HUES6 (cell line): ENCODE results near the gene ZNF800.
"Not testable (repeated sequence)": the region's sequence is repeated elsewhere in the genome, so short reads cannot be mapped to it uniquely, and the experiment has no call there.

Experiments
- H3K27ac ChIP-seq: 2 replicates; pipeline ENCODE4 v1.7.0; 2013; ENCODE audit warnings: low read depth, mild to moderate bottlenecking, low read length, inconsistent platforms
- H3K27me3 ChIP-seq: 2 replicates; pipeline ENCODE4 v1.6.1; 2013; ENCODE audit warnings: low read length; ENCODE audit not compliant: control insufficient read depth, insufficient read depth
- H3K36me3 ChIP-seq: 2 replicates; pipeline ENCODE4 v1.6.1; 2013; ENCODE audit warnings: low read length; ENCODE audit not compliant: control insufficient read depth, insufficient read depth
- H3K4me1 ChIP-seq: 2 replicates; pipeline ENCODE4 v1.6.1; 2013; ENCODE audit warnings: low read length; ENCODE audit not compliant: control insufficient read depth, insufficient read depth
- H3K4me3 ChIP-seq: 2 replicates; pipeline ENCODE4 v1.5.1; 2013; ENCODE audit warnings: low read depth, low read length
- H3K9ac ChIP-seq: one replicate; pipeline ENCODE4 v1.6.1; 2013; ENCODE audit warnings: mild to moderate bottlenecking, low read length
- H3K9me3 ChIP-seq: 2 replicates; pipeline ENCODE4 v1.6.1; 2013; ENCODE audit warnings: low read depth, low read length; ENCODE audit not compliant: control insufficient read depth, insufficient read depth

ZNF800 gene

DNA sequence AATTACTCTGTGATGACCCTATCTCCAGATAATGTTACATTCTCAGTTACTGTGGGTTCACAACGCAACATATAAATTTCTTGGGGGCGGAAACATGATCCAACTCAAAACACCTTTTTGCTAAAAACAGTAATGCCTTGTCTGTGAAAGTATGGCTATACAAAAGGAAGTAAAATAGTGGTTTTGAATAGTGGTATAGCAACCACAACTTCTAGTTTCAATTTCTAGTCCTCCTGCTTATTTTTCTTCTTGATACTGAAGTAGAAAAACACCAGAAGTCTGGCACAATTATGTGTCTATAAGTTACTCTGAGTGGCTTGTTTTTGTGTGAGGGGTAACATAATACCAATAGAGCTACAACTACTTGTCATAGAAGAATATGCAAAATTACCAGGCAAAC, 21.5 kb upstream of the ZNF800 start:
- H3K36me3 ChIP-seq = no peaks in the 10 kb centered on the region
- no peak overlapping the region for H3K27ac ChIP-seq
- H3K4me3 ChIP-seq = no peak overlapping the region
- H3K4me1 ChIP-seq = no peaks in the 10 kb centered on the region
- peaks cover 5% of the 10 kb centered on the region; the same call in 1 of the 2 replicates for H3K27me3 ChIP-seq
- H3K9me3 ChIP-seq = no peaks in the 10 kb centered on the region
- no peak overlapping the region for H3K9ac ChIP-seq

DNA sequence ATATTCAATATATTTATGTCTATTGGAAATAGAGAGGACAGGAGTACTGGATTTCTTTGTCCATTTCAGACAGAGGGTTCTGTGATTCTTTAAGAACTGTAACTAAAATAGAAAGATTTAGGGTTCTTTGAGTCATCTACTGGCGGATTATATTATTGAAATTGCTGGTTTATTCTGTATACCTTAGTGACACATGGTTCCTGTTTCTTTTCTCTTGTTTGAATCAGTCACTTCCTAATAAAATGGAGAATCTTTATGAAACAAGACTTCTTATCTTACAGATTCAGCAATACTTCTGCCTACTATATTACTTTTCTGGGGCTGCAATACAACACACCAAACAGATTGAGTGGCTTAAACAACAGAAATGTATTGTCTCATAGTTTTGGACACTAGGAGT, 20.8 kb upstream of the ZNF800 start:
- Histone ChIP-seq H3K4me3 (no peak overlapping the region), H3K36me3 (no peaks in the 10 kb centered on the region), H3K9me3 (no peaks in the 10 kb centered on the region), H3K27me3 (peaks cover 3% of the 10 kb centered on the region; the same call in 1 of the 2 replicates), H3K9ac (no peak overlapping the region), H3K27ac (no peak overlapping the region), H3K4me1 (no peaks in the 10 kb centered on the region)

DNA sequence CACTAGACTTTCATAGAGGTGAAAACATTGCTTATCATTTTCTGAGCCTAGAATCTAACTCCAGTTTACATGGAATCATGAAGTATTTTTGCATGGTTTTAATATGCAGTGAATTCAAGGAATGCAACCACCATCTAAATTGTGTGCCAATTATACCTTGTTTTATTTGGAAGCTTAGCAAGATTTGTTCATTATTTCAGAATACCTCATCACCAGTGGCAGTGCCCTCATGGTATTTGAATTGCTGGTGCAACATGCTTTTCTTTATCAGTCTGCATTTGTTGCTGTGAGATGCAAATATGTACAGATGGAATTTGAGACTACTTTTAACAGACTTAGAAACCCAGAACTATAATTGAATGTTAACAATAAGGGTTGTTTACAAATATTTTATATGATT, 18.7 kb upstream of the ZNF800 start:
- Histone ChIP-seq H3K36me3 (no peaks in the 10 kb centered on the region), H3K4me3 (no peak overlapping the region), H3K9me3 (no peaks in the 10 kb centered on the region), H3K4me1 (no peaks in the 10 kb centered on the region), H3K27me3 (peaks cover 10% of the 10 kb centered on the region; the same call in 1 of the 2 replicates), H3K27ac (no peak overlapping the region), H3K9ac (no peak overlapping the region)

DNA sequence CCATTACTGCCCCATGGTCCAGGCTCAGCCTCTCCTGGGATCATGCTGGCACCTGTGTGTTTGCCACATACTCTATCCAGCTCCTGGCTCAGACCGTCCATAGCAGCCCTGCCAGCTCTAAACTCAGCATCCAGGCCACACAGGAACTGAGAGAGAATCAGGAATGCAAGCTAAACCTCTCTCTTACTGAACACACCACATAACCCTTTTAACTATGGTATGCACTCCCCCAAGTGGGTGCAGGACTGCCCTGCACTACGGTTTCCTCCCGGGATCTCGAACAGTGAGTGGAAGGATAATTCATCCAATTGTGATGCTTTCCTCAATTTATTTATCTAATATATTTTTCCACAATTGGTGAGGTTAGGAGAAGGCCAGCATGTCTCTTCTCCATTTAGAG, 17.1 kb upstream of the ZNF800 start:
- no peaks in the 10 kb centered on the region for H3K4me1 ChIP-seq
- no peak overlapping the region for H3K9ac ChIP-seq
- no peaks in the 10 kb centered on the region for H3K9me3 ChIP-seq
- no peak overlapping the region for H3K4me3 ChIP-seq
- H3K27me3 ChIP-seq = peaks cover 11% of the 10 kb centered on the region; the same call in 1 of the 2 replicates
- no peaks in the 10 kb centered on the region for H3K36me3 ChIP-seq
- H3K27ac ChIP-seq = no peak overlapping the region

DNA sequence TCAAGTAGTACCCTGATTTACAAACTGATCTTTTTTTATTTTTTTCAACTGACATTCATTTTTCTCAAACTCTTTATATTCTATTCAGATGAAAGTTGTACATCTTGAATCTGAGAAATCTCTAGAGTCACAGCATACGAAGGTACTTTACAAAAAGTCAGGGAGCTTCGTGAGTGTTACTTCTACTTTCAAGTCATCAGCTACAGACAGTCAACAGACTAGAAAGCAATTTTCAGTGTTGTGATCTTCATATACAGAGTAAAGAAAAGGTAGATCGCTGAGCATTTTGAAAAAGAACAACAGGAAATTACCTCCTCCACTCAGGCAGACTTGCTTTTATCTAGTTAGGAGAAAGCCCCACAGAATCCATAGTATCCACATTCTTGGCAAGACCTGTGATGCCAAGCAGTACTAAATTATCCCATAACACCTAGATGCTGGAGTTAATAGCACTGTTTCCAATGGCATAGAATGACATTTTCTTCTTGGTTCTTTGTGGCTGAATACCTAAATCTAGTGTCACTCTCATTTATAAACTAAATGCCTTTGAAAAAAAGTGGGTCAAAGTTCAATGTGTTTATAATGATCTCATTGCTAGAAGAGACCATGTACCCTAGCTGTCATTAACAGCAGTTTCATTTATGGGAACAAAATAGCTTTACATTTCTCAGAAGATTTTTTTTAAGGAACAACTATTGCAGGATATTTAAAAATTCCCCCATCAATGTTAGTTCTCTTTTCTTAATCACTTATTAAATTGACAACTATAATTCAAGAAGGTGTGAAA, 12.0 kb upstream of the ZNF800 start:
- Histone ChIP-seq H3K27me3 (peaks cover 41% of the 10 kb centered on the region), H3K4me1 (no peaks in the 10 kb centered on the region), H3K27ac (no peak overlapping the region), H3K36me3 (no peaks in the 10 kb centered on the region), H3K9me3 (no peaks in the 10 kb centered on the region), H3K4me3 (no peak overlapping the region), H3K9ac (no peak overlapping the region)

DNA sequence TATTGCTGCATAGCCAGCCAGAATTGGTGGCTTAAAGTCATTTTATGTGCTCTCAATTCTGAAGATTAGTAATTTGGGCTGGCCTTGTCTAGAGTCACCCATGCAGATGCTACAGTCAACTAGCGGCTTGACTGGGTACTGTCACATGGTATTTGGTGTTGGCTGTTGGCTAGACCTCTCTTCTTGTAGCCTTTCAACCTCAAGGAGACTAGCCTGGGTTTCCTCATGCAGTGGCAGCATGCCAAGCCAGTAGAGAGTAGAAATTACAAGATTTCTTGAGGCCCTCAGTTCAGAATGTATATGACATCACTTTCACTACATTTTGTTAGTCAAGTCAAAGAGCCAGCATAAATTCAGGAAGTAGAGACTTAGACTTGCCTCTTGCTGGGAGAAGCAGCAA, 3.7 kb upstream of the ZNF800 start:
- Histone ChIP-seq H3K4me1 (peaks cover 4% of the 10 kb centered on the region; the same call in 1 of the 2 replicates), H3K36me3 (no peaks in the 10 kb centered on the region), H3K9me3 (no peaks in the 10 kb centered on the region), H3K27me3 (peaks cover 76% of the 10 kb centered on the region), H3K27ac (no peak overlapping the region), H3K9ac (no peak overlapping the region), H3K4me3 (no peak overlapping the region)

DNA sequence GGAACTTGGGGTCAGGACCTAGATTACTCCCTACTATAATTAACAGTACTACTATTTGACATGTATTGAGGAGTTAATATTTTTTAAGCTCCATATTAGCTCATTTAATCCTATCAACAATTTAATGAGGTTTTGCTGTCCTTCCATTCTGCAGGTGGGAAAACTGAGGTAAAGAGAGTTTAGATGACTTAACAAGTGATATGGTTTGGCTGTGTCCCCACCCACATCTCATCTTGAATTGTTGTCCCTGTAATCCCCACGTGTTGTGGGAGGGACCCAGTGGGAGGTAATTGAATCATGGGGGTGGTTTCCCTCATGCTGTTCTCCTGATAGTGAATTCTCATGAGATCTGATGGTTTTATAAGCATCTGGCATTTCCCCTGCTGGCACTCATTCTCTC, 2.6 kb upstream of the ZNF800 start:
- H3K9ac ChIP-seq, H3K4me1 ChIP-seq: not testable (repeated sequence)
- H3K27me3 ChIP-seq = peaks cover 73% of the 10 kb centered on the region

DNA sequence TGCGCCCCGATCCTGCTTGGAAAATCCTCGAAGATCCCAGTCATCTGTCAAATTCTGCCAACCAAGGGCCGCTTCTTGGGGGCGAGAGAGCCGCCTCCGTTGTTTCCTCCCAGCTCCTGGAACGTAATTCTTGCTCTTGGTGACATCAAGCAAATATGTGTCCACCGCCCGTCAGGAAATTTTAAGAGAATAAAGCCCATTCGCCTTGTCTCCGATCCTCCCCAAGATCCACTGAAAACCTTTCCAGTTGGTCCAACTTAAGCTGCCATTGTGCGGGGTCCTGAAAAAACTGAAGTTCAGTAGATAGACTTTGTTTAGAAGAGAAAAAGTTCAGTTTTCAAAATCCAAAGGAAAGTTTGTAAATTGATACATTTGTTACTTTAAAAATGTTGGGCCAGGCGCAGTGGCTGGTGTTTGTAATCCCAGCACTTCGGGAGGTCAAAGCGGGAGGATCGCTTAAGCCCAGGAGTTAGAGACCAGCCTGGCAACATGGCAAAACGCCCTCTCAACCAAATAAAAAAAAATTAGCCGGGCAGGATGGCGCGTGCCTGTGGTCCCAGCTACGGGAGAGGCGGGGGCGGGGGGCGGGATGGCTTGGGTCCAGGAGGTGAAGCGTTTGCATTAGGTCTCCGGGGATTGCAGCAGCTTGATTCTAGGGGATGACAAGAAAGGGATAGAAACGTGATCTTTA, 1.0 kb upstream of the ZNF800 start:
- Histone ChIP-seq H3K4me3 (peak overlapping the region; percentile 84), H3K9me3 (no peaks in the 10 kb centered on the region), H3K4me1 (peaks cover 7% of the 10 kb centered on the region; the same call in 1 of the 2 replicates), H3K9ac (no peak overlapping the region), H3K36me3 (peaks cover 2% of the 10 kb centered on the region; the same call in 1 of the 2 replicates), H3K27ac (no peak overlapping the region), H3K27me3 (peaks cover 57% of the 10 kb centered on the region)

More for the DNA sequence above, 2.6 kb upstream of the ZNF800 start:
- H3K9me3 ChIP-seq, H3K36me3 ChIP-seq, H3K27ac ChIP-seq, H3K4me3 ChIP-seq: not testable (repeated sequence)

DNA sequence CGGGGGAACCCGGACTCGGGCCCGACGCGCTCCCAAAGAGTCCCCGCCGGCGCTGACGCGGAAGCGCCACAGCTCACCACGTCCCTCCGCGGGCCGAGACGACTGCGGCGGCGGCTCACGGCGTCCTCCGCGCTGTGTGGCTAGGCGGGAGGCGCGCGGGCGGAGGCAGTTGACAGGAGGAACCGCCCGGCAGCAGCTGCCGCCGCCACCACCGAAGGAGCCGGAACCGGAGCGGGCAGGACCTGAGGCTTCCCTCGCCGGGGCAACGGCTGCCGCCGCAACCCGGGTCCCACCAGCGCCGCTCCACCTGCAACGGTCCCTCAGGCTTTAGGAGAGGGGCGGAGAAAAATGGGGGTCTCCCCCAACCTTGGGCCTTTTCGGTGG, 334 bp downstream of the ZNF800 start:
- Histone ChIP-seq H3K9me3 (no peaks in the 10 kb centered on the region), H3K9ac (peak overlapping the region; percentile 74), H3K4me1 (peaks cover 7% of the 10 kb centered on the region; the same call in 1 of the 2 replicates), H3K27me3 (peaks cover 52% of the 10 kb centered on the region), H3K36me3 (peaks cover 6% of the 10 kb centered on the region; the same call in 1 of the 2 replicates), H3K27ac (no peak overlapping the region), H3K4me3 (peak overlapping the region; percentile 84)

DNA sequence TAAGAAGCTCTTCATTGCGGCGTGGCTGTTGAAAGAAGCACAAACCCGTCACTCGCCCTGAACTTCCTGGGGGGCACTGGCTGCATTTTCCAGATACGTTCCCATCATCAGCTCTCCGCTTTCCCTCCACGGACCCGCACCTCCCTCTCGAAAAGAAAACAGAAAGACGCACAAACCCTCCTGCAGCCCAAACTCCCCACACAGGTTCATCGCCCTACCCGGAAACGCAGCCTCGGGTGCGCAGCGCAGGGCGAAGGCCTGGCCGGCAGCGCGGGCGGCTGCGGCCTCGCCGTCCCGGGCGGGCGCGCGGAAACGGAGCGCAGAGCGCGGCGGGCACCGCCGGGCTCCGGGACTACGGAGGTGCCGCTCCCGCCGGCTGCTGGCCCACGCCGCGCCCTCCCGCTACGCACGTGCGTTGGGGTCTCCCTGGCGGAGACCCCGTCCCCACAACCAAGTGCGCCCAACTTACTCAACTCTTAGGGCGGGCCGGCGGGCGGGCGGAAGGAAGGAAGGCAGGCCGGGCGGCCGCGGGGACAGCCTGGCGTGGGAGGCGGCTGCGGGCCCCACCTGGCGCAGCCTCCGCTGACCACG, 822 bp downstream of the ZNF800 start:
- Histone ChIP-seq H3K9ac (peak overlapping the region; percentile 74), H3K27ac (no peak overlapping the region), H3K4me3 (peak overlapping the region; percentile 84), H3K27me3 (peaks cover 52% of the 10 kb centered on the region), H3K9me3 (no peaks in the 10 kb centered on the region), H3K4me1 (peaks cover 7% of the 10 kb centered on the region; the same call in 1 of the 2 replicates), H3K36me3 (peaks cover 6% of the 10 kb centered on the region; the same call in 1 of the 2 replicates)
